Measurements from ENCODE around the gene VDAC1. TPM values are rescaled to one million over a fixed set of nuclear protein-coding genes. Genes with fewer than 3 reads are reported as not detected.
"Not testable (repeated sequence)": the region's sequence is repeated elsewhere in the genome, so short reads cannot be mapped to it uniquely, and the experiment has no call there.

The VDAC1 gene
- total RNA-seq, 1 donor from 2014 or later: 119 TPM

- no peaks in the 10 kb centered on the region for H3K4me1 Mint-ChIP-seq (ENCODE audit: unreplicated experiment)
- no peaks in the 10 kb centered on the region for H3K36me3 Mint-ChIP-seq (ENCODE audit: unreplicated experiment)
- no peak overlapping the region for H3K27ac Mint-ChIP-seq (ENCODE audit: unreplicated experiment)
- TF ChIP-seq, protein P1, sequence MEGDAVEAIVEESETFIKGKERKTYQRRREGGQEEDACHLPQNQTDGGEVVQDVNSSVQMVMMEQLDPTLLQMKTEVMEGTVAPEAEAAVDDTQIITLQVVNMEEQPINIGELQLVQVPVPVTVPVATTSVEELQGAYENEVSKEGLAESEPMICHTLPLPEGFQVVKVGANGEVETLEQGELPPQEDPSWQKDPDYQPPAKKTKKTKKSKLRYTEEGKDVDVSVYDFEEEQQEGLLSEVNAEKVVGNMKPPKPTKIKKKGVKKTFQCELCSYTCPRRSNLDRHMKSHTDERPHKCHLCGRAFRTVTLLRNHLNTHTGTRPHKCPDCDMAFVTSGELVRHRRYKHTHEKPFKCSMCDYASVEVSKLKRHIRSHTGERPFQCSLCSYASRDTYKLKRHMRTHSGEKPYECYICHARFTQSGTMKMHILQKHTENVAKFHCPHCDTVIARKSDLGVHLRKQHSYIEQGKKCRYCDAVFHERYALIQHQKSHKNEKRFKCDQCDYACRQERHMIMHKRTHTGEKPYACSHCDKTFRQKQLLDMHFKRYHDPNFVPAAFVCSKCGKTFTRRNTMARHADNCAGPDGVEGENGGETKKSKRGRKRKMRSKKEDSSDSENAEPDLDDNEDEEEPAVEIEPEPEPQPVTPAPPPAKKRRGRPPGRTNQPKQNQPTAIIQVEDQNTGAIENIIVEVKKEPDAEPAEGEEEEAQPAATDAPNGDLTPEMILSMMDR (IDR thresholded peaks at IDR 0.05): no peak
- H3K9me3 Mint-ChIP-seq (ENCODE audit: unreplicated experiment): no peaks in the 10 kb centered on the region
- H3K4me3 Mint-ChIP-seq (ENCODE audit: unreplicated experiment): no peak overlapping the region
- H3K27me3 Mint-ChIP-seq (ENCODE audit: unreplicated experiment): peaks cover 7% of the 10 kb centered on the region
- DNase-seq (ENCODE audit: extremely low spot score, unreplicated experiment): no peak
Observed at GRCh38 chr5:134043793-134044792, 39.3 kb upstream of the VDAC1 start.

GRCh38 chr5:134041570-134042411 lies 37.0 kb upstream of the VDAC1 start:
- H3K27me3 Mint-ChIP-seq (ENCODE audit: unreplicated experiment): no peaks in the 10 kb centered on the region
- DNase-seq (ENCODE audit: extremely low spot score, unreplicated experiment): no peak
- no peak overlapping the region for H3K4me3 Mint-ChIP-seq (ENCODE audit: unreplicated experiment)
- TF ChIP-seq, protein P1 (IDR thresholded peaks at IDR 0.05): no peak
- no peaks in the 10 kb centered on the region for H3K36me3 Mint-ChIP-seq (ENCODE audit: unreplicated experiment)
- H3K4me1 Mint-ChIP-seq (ENCODE audit: unreplicated experiment): no peaks in the 10 kb centered on the region
- no peak overlapping the region for H3K27ac Mint-ChIP-seq (ENCODE audit: unreplicated experiment)
- H3K9me3 Mint-ChIP-seq (ENCODE audit: unreplicated experiment): no peaks in the 10 kb centered on the region

- H3K9me3 Mint-ChIP-seq (ENCODE audit: unreplicated experiment): no peaks in the 10 kb centered on the region
- no peak overlapping the region for H3K4me3 Mint-ChIP-seq (ENCODE audit: unreplicated experiment)
- H3K4me1 Mint-ChIP-seq (ENCODE audit: unreplicated experiment): no peaks in the 10 kb centered on the region
- no peak overlapping the region for H3K27ac Mint-ChIP-seq (ENCODE audit: unreplicated experiment)
- TF ChIP-seq, protein P1 (IDR thresholded peaks at IDR 0.05): no peak
- H3K27me3 Mint-ChIP-seq (ENCODE audit: unreplicated experiment): no peaks in the 10 kb centered on the region
- H3K36me3 Mint-ChIP-seq (ENCODE audit: unreplicated experiment): no peaks in the 10 kb centered on the region
- DNase-seq (ENCODE audit: extremely low spot score, unreplicated experiment): no peak
Observed at GRCh38 chr5:134038138-134038537, 33.4 kb upstream of the VDAC1 start.

DNA sequence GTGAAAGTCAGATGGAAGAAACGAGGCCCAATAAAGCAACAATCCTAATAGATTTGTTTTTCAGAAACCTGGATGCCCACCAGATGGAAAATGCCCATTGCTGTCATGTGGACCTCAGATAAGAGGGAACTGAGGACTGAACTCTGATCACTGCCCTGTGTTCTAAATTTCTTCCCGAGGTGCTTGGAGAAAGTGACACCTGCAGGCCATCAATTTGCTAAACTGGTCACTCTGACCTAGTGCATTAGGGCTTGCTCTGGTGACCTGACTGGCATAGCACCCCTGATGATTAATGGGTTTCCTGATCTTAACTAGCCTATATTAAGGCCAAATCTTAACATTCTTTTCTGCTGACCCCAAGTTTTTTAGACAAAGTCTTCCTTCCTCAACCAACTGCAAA lies 32.4 kb upstream of the VDAC1 start:
- no peaks in the 10 kb centered on the region for H3K9me3 Mint-ChIP-seq (ENCODE audit: unreplicated experiment)
- no peak overlapping the region for H3K4me3 Mint-ChIP-seq (ENCODE audit: unreplicated experiment)
- H3K36me3 Mint-ChIP-seq (ENCODE audit: unreplicated experiment): no peaks in the 10 kb centered on the region
- no peak for DNase-seq (ENCODE audit: extremely low spot score, unreplicated experiment)
- no peaks in the 10 kb centered on the region for H3K27me3 Mint-ChIP-seq (ENCODE audit: unreplicated experiment)
- no peaks in the 10 kb centered on the region for H3K4me1 Mint-ChIP-seq (ENCODE audit: unreplicated experiment)
- TF ChIP-seq, protein P1 (IDR thresholded peaks at IDR 0.05): no peak
- no peak overlapping the region for H3K27ac Mint-ChIP-seq (ENCODE audit: unreplicated experiment)

DNA sequence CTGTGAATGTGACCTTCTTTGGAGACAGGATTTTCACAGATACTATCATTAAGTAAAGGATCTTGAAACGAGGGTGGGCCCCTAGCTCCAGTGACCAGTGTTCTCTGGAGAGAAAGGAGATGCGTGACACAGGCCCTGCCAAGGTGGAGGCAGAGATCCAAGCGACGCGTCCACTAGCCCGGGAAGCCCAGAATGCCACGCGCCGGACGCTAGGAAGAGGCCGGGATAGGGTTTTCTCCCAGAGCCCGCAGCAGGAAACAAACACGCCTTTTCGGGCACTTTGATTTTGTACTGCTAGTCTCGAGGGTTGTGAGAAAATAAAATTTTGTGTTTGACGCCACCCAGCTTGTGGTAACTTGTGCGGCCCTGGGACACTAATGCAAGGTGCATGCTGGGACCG lies 29.6 kb upstream of the VDAC1 start:
- no peak overlapping the region for H3K4me3 Mint-ChIP-seq (ENCODE audit: unreplicated experiment)
- DNase-seq (ENCODE audit: extremely low spot score, unreplicated experiment): no peak
- TF ChIP-seq, protein P1 (IDR thresholded peaks at IDR 0.05): no peak
- H3K27ac Mint-ChIP-seq (ENCODE audit: unreplicated experiment): no peak overlapping the region
- H3K36me3 Mint-ChIP-seq (ENCODE audit: unreplicated experiment): no peaks in the 10 kb centered on the region
- no peaks in the 10 kb centered on the region for H3K9me3 Mint-ChIP-seq (ENCODE audit: unreplicated experiment)
- no peaks in the 10 kb centered on the region for H3K4me1 Mint-ChIP-seq (ENCODE audit: unreplicated experiment)
- H3K27me3 Mint-ChIP-seq (ENCODE audit: unreplicated experiment): no peaks in the 10 kb centered on the region

GRCh38 chr5:134030303-134030964 lies 25.7 kb upstream of the VDAC1 start:
- not testable (repeated sequence) for H3K27me3 Mint-ChIP-seq (ENCODE audit: unreplicated experiment); DNase-seq (ENCODE audit: extremely low spot score, unreplicated experiment); H3K36me3 Mint-ChIP-seq (ENCODE audit: unreplicated experiment); H3K4me1 Mint-ChIP-seq (ENCODE audit: unreplicated experiment); H3K27ac Mint-ChIP-seq (ENCODE audit: unreplicated experiment); H3K4me3 Mint-ChIP-seq (ENCODE audit: unreplicated experiment); H3K9me3 Mint-ChIP-seq (ENCODE audit: unreplicated experiment)

All from osteocyte (in vitro differentiated cells).